Measurements from ENCODE around the gene SPATA2. TPM values are rescaled to one million over a fixed set of nuclear protein-coding genes. Genes with fewer than 3 reads are reported as not detected.

The SPATA2 gene
- total RNA-seq, 1 donor from 2014 or later: 2.0 TPM

DNA sequence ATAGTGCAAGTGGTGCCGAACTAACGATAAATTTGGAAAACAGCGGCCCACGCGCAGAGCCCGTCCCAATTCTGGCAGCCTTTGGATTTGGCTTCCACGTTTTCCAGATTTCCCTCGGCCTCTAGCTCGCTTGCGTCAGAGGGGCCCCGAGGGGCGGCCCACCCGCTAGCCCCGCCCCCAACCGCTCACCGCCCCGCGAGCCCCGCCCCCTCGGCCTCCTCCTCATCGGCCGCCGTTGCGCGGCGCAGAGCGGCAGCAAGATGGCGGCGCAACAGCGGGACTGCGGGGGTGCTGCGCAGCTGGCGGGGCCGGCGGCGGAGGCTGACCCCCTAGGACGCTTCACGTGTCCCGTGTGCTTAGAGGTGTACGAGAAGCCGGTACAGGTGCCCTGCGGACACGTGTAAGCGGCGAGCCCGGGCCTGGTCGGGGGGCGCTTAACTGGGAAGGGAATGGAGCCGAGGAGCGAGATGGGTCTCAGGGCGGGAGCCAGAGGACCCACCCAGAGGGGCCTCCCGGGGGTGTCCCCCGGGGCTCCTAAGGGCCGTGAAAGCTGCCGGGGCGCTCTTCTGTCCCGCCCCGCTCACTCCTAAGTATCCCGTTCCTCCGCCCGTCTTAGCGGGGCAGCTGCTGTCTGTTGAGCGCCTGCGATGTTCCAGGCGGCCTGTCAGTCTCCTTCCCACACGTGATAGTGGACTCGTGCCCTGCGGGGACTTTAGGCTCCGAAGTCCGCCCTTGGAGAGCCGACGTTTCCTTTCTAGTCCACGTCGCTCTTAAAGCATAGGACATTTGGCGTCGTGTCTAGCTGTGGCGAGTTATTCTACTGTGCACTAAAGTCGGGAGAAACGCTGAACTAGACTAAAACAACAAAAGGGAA is 21.1 kb upstream of the SPATA2 start, which contains the start of gene RNF114:
Gene RNF114 (plus strand): TSS at position 245 of the 874 bp plus-strand sequence. CDS start 16 bp downstream, at position 261.
- DNase-seq (ENCODE audit: low spot score in 2 of 2) (peak; percentile 94 to 97), FAIRE-seq (no peak)

DNA sequence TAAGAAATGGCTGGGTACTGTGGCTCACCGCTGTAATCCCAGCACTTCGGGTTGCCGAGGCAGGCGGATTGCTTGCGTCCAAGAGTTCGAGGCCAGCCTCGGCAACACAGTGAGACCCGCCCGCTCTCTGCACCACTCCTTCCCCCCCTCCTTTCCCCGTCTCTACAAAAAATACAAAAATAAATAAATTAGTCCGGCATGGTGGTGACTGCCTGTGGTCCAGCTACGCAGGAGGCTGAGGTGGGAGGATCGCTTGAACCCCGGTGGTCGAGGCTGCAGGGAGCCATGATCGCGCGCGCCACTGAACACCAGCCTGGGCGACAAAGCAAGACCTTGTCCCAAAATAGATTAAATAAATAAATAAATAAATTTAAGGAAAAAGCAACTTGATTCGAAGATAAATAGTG is 20.4 kb upstream of the SPATA2 start:
- FAIRE-seq: no peak
- no peak for DNase-seq (ENCODE audit: low spot score in 2 of 2)

DNA sequence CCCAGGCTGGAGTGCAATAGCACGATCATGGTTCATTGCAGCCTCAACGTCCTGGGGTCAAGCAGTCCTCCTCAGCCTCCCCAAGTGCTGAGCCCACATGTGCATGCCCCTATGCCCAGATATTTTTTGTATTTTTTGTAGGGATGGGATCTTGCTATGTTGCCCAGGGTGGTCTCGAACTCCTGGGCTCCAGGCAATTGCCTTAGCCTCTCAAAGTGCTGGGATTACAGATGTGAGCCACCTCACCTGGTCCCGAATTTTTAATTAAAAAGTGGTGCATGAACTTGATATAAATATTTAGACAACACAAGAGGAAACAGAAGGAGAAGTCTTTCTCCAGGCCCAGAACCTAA is 13.8 kb upstream of the SPATA2 start:
- FAIRE-seq: no peak
- no peak for DNase-seq (ENCODE audit: low spot score in 2 of 2)

DNA sequence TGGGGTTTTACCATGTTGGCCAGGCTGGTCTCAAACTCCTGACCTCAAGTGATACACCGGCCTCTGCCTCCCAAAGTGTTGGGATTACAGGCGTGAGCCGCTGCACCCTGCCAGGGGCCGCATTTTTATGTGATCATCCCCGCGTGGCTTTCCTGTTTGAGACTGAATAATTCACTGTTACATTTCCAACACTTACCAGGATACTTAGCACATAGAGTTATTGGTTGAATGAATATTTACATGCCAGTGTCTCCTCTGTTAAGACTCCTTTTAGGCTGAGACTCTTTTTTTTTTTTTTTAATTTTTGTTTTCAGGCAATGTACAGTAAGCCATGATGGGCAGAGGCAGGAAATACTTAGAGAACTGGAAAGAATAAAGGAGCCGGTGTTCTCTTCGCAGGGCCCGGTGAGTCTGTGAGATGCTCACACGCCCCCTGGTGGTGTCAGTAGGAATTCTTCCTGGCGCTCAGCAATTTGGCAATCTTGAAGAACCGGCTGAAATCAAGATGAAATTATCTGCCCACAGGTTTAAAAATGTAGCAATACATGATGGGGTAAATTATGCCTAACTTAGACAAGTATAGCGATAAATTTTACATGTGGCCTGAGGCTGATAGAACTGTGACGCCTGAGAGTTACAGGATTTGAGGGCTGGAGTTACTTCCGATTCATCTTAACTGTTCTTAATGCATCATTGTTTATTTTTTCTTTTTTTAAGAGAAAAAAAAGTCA is 13.2 kb upstream of the SPATA2 start:
- DNase-seq (ENCODE audit: low spot score in 2 of 2): peak; percentile 73 to 75
- FAIRE-seq: no peak

DNA sequence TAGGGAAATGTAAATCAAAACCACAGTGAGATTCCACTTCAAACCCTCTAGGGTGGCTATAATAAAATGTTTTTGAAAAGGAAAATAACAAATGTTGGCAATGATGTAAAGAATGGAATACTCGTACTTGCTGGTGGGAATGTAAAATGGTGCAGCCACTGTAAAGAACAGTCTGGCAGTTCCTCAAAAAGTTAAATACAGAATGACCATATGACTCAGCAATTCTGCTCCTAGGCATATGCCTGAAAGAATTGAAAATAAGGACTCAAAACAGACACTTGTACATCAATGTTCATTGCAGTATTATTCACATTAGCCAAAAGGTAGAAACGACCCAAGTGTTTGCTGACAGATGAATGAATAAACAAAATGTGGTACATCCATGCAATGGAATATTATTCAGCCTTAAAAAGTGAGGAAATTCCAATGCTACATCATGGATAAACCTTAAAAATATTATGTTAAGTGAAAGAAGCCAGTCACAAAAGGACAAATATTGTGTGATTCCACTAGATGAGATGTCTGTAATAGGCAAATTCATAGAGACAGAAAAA is 10.6 kb upstream of the SPATA2 start:
- no peak for DNase-seq (ENCODE audit: low spot score in 2 of 2)
- FAIRE-seq: no peak

DNA sequence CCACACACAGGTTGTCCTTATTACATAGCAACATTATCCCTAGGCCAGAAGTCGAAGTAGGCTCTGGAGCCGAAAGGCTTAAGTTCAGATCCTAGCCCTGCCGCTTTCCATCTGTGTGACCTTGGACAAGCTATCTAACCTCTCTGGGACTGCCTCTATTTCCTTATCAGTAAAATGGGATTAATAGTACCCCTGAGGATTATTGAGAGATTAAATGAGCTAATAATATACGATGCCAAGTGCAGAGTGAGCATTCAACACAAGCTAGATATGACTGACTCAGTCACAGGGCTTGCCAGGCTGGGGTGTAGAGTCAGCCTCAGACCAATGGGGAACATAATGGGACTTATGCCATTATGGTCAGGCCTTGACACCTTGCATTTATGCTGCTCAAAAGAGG is 8.9 kb upstream of the SPATA2 start:
- FAIRE-seq (no peak), DNase-seq (ENCODE audit: low spot score in 2 of 2) (no peak)

DNA sequence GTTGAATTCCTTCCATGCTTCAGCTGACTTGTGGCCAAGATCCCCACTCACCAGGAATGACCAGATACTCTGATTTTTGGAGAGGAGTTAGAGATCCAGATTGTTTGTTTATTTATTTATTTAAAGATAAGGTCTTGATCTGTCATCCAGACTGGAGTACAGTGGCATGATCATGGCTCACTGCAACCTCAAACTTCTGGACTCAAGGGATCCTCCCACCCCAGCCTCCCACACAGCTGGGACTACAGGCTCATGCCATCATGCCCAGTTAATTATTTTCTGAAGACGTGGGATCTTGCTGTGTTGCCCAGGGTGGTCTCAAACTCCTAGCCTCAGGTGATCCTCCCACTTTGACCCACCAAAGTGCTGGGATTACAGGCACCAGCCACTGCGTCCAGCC is 4.1 kb upstream of the SPATA2 start:
- FAIRE-seq: no peak
- no peak for DNase-seq (ENCODE audit: low spot score in 2 of 2)

DNA sequence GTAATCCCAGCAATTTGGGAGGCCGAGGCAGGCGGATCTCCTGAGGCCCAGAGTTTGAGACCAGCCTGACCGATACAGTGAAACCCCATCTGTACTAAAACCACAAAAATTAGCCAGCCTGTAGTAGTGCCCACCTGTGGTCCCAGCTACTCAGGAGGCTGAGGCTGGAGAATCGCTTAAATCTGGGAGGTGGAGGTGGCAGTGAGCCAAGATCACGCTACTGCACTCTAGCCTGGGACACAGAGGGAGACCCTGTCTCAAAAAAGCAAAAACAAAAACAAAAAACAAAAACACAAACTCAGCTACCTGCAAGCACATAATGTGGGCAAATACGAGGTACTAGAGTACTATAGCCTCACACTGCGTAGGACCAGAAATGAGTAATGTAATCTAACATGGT is 3.7 kb upstream of the SPATA2 start:
- DNase-seq (ENCODE audit: low spot score in 2 of 2): no peak
- FAIRE-seq: no peak

DNA sequence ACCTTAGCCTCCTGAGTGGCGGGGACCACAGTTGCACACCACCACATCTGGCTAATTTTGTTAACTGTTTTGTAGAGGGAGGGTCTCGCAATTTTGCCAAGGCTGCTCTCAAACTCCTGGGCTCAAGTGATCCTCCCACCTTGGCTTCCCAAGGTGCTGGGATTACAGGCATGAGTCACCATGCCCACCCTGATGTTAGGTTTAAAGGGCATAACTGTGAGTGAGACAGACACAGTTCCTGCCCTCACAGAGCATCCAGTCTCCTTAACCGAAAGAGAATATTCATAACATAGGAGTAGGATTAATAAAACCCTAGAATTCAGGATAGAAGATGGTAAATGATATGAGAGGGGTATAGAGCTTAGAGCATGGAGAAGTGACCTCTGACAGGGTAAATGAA is 3.1 kb upstream of the SPATA2 start:
- DNase-seq (ENCODE audit: low spot score in 2 of 2) (no peak), FAIRE-seq (no peak)

DNA sequence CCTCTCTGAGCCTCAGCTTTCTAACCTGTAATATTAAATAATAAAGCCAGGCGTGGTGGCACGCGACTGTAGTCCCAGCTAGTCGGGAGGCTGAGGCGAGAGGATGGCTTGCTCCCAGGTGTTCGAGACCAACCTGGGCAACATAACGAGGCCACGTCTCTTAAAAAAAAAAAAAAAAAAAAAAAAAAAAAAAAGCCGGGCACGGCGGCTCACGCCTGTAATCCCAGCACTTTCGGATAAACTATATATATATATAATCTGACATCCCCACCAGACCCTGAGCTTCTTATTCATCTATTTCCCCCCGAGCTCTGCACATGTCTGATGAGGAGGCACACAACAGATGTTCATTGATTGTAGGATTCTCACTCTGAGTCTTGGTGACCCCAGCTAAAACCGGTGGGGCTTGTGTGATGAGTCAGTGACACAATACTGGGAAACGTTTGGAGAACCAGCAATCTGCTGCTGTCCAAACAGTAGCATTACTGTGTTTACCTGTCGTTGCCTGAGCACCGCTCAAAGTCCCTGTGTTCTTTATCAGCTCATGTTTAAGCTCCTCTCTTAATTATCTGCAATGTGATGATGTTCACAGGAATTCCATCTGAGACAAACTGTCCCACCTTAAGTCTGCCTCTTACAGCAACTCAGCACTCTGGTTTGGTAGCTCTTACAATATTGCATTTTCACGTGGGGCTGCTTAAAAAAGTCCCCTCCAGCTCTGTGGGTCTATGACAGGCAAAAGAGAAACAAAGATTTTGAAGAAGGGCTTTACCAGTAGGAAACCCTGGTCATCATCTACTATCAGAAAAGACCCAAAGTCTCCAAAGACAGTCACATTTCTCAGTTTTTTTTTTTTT is 1.0 kb upstream of the SPATA2 start:
- DNase-seq (ENCODE audit: low spot score in 2 of 2) (no peak), FAIRE-seq (no peak)

DNA sequence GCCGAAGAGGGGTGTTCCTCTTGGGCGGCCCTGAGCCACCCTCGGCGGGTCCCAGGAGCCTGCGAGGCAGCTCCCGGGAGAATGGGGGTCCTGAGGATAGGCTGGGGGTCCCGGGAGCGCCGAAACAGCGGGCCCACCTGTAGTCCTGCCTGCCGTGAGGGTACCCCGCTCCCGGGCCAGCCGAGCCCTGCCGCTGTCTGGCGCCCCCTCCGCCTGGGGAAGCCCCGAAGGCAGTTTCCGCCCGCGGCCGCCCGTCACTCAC is 280 bp downstream of the SPATA2 start:
- FAIRE-seq (no peak), DNase-seq (ENCODE audit: low spot score in 2 of 2) (no peak)

DNA sequence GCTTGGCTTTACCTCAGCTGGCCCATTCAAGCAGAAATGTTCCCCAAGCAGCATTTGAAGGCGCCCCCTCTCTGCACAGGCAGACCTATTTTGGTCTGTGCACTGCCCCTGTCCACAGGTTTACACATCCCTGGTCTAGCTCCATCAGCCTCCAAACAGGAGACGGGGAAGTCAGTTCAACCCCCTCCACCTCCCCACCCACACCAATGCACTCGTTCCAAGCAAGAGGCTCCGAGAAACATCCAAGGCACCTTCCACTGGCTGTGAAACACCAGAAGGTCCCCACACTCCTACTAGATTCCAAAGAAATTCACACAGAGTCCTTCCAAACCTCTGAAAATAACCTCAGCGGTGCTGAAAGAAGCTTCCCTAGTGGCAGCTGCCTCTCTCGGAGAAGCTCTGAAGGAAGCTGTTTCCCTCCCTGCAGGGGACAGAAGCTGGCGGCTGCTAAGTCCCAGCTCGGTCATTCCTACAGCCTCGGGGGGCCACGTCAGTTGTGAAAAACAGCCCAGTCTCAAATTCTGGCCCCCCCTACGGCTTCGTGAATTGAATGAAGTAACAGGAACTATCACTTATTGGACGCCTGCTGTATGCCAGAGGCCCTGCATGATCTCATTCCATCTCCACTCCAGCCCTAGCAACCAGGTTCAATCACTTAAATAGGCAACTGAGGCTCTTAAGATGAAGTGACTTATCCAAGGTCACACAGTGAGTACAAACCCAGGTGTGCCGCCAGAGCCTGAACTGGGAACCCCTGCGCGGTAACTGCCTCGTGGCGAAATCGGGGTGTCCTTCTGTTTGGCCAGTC is 815 bp downstream of the SPATA2 start:
- FAIRE-seq: no peak
- no peak for DNase-seq (ENCODE audit: low spot score in 2 of 2)

DNA sequence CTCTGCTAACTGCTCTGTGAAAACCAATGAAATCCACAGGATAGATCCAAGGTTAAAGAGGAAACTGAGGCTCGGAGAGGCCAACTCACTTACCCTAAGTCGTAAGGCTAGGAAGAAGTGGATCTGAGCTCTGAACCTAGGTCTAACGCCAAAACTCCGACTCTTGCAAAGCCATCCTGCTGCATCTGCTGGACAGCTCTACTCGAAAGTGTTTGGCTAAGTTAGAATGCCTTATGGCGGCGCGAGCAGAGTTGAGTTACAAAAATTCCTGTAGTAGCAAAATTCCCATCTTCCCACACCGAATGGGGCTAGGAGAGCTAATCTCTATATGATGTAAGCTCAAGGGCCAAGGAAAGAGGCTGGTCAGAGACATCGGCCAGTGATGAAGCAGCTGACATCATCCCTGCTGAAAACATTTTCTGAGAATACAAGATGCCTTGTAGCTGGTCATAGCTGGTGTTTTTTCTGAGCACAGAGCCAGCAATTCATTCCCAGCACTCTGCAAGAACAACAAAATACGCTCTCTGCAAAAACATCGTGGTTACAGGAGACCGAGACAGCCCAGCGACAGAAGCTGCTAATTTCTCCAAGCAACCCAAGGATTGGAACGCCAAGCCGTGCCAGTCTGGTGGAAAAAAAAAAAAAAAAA is 1.8 kb downstream of the SPATA2 start:
- no peak for FAIRE-seq
- DNase-seq (ENCODE audit: low spot score in 2 of 2): peak in 1 of 2 donors; percentile 57

DNA sequence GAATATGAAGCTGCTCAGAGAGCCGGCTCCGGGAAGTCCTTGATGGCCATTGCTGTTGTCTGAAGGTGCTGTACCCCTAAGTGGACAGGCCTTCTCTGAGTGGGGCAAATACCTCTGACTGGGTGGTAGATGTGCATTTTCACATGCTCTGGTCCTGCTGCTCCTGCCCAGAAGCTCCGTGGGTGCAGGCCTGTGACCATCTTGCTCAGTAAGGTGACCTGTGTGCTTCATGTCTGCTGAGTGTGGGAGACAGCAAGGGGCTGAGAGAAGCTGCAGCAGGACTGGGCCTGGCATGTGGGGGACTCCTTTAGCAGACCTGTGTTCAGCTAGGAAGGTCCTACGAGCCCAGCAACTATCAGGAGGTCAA is 5.0 kb downstream of the SPATA2 start:
- FAIRE-seq (no peak), DNase-seq (ENCODE audit: low spot score in 2 of 2) (no peak)

DNA sequence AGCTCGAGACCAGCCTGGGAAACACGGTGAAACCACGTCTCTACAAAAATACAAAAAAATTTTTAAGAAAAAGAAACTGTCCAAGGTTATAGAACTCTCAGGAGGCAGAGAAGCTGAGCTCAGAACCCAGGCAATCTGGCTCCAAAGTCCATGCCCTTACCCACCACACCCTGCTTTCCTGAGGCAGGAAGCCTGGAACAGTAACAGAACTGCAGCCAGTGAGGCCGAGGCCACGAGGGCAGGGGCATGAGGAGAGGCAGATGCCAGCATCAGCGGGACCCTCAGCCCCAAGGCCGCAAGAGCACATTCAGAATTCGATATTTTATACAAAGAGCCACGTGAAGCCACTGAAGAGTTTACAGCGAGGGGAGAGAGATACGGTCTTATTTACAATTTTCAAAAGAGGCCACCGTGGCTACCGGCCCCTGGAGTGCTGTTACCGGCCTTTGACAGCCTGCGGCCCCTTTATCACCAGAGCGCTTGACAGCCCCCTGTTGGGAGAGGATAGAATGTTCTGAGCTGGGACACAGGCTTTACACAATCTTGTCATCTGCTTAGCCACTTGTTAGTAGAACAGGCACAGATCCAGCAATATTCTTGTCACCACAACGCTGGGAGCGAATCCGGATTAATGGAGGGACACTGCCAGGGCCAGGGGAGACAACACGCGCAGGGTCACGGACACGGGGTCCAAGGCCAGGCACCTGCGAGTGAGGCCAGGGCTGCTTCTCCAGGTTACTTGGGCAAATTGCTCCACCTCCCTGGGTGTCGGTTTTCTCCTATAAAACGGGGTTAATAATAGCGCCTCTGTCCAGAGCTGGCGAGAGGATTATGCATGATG is 5.6 kb downstream of the SPATA2 start:
- no peak for FAIRE-seq
- DNase-seq (ENCODE audit: low spot score in 2 of 2): peak in 1 of 2 donors; percentile 63

DNA sequence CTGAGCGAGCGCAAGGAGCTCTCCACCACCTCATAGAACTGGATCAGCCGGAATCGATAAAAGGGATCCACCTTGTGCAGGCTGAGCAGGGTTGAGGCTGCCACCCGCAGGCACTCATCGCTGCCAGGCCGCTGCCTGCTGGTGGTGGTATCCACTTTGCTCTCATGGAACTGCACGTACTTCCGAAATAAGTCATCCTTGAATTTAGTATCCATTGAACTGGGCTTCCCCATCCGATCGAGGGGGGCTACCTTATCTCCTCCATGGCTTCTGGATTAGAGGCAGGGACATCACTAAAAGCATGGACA is 7.1 kb downstream of the SPATA2 start:
- DNase-seq (ENCODE audit: low spot score in 2 of 2) (no peak), FAIRE-seq (no peak)

DNA sequence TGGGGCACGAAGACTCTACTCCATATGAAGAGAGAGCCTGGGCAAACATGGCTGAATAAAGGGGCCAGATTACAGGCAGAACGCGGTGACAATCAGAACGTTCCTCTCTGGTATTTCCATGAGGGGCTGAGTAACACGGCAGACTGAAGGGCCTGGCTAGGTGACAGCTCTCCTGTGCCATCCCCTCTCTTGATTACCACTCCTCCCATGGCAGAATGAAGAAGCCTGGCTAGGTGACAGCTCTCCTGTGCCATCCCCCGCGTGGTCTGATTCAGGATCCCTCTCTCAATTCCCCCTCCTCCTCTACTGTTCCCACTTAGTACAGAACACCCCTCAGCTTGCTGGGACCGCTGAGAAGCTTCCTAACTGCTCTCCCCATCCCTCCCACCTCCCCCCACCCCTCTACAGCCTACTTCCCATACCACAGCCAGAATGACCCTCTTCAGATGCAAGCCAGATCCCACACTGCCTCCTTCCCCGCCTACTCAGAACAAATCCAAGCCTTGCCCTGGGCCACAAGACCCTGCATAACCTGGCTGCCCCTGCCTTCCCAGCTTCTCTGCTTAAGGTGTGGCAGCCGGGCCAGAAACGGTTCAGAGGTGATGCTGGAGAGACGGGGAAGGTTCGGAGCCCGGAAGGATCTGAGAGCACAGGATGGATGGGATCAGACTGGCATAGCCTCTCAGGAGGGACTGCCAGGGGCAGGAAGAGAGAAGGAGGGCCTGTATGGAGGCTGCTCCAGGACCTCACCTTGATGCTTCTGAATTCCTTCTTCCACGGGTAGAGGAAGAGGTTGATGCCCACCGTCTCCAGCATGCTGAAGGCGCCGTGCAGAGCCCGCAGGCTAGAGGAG is 7.7 kb downstream of the SPATA2 start:
- DNase-seq (ENCODE audit: low spot score in 2 of 2): no peak
- FAIRE-seq: no peak

DNA sequence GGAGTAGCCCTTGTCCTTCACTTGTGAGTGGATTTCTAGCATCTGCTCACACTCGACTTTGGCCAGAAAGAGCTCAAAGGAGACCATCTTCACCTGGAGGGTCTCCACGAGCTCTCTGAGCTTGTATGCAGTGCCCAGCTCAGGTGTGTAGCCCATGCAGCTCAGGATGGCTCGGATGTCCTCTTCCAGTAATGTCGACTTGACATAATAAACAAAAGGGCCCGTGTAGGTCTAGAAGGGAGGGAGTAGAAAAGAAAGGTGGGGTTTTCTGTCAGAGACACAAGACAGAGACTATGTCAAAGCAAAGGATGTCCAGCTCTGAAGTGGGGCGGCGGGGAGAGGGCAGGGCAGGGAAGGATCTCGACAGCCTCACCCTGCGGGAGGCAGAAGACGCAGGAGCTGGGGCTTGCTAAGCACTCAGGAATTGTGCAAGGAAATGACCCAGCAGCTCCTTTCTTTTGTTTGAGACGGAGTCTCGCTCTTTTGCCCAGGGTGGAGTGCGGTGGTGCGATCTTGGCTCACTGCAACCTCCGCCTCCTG is 8.6 kb downstream of the SPATA2 start:
- DNase-seq (ENCODE audit: low spot score in 2 of 2): no peak
- no peak for FAIRE-seq
